GM10266 (cell line): ENCODE data around the gene ILK.

ENCODE experiments used
- DNase-seq: peaks from one replicate; pipeline ENCODE4 v3.0.0; 2012; ENCODE audit errors: extremely low spot score
- TF ChIP-seq, protein P1 (sequence below): IDR thresholded peaks from 2 replicates; pipeline ENCODE4 v1.5.1; 2012; ENCODE audit warnings: mild to moderate bottlenecking, low read depth; ENCODE audit not compliant: control insufficient read depth, insufficient read depth; ENCODE audit errors: missing control alignments

ILK gene

DNA sequence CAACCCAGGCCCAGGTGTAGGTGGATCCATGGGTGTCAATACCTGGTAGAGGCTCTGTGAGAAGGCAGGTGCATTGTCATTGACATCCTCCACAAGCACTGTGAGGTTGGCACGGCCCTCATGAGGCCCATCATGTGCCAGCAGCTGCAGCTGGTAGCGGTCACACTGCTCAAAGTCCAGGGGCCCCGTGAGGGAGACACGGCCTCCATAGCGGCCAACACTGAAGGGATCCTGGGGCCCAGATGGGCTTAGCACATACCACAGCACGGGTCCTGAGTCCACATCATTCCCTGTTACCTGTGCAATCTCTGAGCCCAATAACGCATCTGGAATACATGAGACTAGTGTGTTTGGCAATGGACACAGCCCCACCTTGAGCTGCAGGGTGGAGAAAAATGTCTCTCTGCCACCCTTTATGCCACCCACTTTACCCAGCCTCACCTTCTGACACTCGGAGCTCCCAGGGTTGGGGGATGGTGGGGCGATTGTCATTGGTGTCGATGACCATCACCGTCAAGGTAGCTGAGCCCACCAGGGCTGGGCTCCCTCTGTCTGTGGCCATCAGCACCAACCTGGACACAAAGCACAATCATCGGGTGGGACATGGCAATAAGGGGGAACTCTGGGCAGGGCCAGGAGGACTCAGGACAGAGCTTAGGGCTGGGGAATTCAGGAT is 21.7 kb downstream of the ILK start:
- no peak for DNase-seq
- TF ChIP-seq, protein P1, sequence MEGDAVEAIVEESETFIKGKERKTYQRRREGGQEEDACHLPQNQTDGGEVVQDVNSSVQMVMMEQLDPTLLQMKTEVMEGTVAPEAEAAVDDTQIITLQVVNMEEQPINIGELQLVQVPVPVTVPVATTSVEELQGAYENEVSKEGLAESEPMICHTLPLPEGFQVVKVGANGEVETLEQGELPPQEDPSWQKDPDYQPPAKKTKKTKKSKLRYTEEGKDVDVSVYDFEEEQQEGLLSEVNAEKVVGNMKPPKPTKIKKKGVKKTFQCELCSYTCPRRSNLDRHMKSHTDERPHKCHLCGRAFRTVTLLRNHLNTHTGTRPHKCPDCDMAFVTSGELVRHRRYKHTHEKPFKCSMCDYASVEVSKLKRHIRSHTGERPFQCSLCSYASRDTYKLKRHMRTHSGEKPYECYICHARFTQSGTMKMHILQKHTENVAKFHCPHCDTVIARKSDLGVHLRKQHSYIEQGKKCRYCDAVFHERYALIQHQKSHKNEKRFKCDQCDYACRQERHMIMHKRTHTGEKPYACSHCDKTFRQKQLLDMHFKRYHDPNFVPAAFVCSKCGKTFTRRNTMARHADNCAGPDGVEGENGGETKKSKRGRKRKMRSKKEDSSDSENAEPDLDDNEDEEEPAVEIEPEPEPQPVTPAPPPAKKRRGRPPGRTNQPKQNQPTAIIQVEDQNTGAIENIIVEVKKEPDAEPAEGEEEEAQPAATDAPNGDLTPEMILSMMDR: no peak

DNA sequence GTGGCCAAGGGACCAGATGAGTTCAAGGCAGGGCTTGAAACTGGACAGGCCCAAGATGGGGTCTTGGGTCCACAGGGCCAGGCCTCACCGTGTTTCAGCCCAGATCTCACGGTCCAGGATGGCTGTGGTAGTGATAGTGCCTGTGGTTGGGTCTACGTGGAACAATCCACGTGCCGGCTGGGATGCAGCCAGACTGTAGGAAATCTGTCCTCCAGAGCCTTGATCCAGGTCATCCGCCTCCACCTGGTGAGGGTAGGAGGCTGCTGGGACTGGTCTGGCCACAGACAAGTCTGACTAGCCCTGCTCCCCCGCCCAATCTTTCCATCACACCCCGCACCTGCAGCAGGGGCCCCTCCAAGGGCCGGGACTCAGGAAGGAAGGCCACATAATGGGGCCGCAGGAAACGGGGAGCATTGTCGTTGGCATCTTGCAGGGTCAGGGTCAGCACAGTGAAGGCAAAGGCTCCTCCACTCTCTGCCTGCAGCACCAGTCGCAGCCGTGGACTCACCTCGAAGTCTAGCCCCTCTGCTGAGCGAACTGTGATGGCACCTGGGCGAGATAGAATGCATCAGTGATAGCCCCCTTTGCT is 22.4 kb downstream of the ILK start:
- no peak for DNase-seq

DNA sequence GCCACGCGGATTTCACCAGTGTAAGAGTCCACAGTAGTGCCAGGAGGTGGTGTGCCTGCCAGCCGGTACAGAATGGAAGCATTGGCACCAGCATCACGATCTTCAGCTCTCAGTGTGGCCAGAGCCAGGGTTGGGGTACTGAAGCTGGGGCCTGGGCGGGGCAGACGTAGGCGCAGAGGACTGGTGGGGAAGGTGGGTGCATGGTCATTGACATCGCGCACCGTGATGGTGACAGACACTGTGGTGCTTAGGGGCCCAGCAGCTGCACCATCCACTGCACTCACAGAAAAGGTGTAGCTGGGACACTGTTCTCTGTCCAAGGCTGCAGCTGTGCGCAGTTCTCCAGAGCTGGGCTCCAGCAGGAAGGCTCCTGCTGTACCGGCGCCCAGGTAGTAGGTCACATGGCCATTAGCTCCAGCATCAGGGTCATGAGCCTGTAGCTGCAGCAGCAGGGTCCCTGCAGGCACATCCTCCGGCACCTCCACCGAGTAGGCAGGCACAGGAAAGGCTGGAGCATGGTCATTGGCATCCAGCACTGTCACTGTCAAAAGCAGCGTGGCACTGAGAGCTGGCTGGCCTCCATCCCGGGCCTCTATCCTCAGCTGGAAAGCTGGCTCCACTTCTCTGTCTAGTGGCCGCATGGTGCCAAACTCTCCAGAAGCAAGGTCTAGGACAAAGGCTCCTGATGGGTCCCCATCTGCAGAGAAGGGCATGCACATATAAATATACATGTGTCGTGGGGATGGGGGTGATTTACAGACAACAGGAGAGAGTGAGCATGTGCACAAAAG is 23.6 kb downstream of the ILK start:
- TF ChIP-seq, protein P1: no peak
- DNase-seq: no peak

More for the DNA sequence above, 22.4 kb downstream of the ILK start:
- TF ChIP-seq, protein P1: no peak

DNA sequence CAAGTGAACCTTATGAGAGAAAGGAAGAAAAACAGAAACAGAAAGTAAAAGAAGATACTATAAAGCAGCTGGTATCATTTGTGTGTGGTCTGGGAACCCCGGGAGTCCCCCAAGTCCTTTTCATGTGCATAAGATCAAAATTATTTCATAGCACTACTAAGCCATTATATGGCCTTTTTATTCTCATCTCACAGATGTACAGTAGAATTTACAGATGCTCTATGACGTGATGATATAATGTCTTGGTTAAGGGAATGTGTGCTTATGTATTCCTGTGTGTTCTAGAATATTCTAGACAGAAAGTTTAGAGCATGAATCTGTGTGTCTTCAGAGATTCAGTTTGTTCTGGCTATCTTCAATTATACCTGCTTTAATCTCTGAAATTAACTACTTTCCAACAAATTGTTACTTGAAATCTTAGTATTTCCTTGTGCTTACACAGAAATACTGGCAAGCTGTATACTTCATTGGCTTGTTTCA is 24.2 kb downstream of the ILK start:
- peak; percentile 80 for DNase-seq
- TF ChIP-seq, protein P1: no peak

DNA sequence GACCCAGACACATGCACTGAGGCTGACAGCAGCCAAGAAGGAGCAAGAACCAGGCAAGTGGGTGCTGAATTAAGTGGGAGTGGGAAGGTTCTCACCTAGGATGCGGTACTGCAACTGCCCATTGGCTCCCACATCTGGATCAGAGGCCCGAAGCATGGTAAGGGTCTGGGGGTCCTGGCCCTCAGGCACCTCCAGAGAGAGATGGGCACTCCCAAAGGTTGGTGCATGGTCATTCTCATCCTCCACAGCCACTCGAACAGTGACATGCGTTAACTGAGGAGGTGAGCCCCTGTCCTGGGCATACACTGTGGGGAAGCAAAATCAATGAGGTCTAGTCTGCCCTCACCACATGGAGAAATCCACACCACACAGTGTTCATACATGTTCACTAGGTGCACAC is 25.0 kb downstream of the ILK start:
- no peak for DNase-seq
- TF ChIP-seq, protein P1: no peak

DNA sequence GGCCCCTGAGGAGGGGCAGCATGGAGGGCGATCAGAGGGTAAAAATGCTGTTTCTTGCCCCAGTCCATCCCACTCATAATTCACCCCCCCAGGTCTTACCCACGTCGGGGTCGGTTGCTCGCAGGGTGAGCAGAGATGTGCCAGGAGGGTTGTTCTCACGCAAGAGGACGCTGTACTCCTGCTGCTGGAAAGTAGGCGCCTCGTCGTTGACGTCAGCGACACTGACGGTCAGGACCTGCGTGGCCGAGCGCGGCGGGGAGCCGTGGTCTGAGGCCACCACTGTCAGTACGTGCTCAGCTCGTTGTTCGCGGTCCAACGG is 26.0 kb downstream of the ILK start:
- TF ChIP-seq, protein P1: no peak
- no peak for DNase-seq
